CD8-positive, alpha-beta memory T cell (primary cell): ENCODE data around the gene GPLD1. TPM values are rescaled to one million over a fixed set of nuclear protein-coding genes. Genes with fewer than 3 reads are reported as not detected.
"Not testable (repeated sequence)": the region's sequence is repeated elsewhere in the genome, so short reads cannot be mapped to it uniquely, and the experiment has no call there.

Experiments used
- CTCF ChIA-PET: fragments of 350-600 bp; sonication (Branson Sonifier 250); formaldehyde crosslinking; loops from one replicate; lab custom pipeline; 2021; ENCODE audit warnings: antibody characterized with exemption; lab: Charles Lee
- POLR2A ChIA-PET: fragments of 350-600 bp; sonication (Branson Sonifier 250); formaldehyde crosslinking; loops from one replicate; lab custom pipeline; 2021; ENCODE audit warnings: antibody characterized with exemption; lab: Charles Lee
- DNase-seq, 5 donors: peaks; one replicate each; pipeline versions ENCODE4 v3.0.0 to v3.0.0-alpha.2; 2020 to 2022; ENCODE audit warnings: mixed read lengths in 1 of 5
- H3K27ac ChIP-seq: one replicate; pipeline ENCODE4 v1.7.0; 2013; ENCODE audit warnings: low read depth, mild to moderate bottlenecking, low read length, moderate library complexity
- H3K27me3 ChIP-seq: 2 replicates; pipeline ENCODE4 v1.7.0; 2013; ENCODE audit warnings: low read length, mild to moderate bottlenecking; ENCODE audit not compliant: insufficient read depth, poor library complexity, severe bottlenecking
- H3K36me3 ChIP-seq: 2 replicates; pipeline ENCODE4 v1.7.0; 2013; ENCODE audit warnings: mild to moderate bottlenecking, low read length, moderate library complexity; ENCODE audit not compliant: insufficient read depth
- H3K4me1 ChIP-seq: 2 replicates; pipeline ENCODE4 v1.7.0; 2013; ENCODE audit warnings: mild to moderate bottlenecking, low read length, moderate library complexity; ENCODE audit not compliant: insufficient read depth
- H3K4me3 ChIP-seq: 2 replicates; pipeline ENCODE4 v1.7.0; 2013; ENCODE audit warnings: mild to moderate bottlenecking, low read length
- H3K9me3 ChIP-seq: 2 replicates; pipeline ENCODE4 v1.7.0; 2013; ENCODE audit warnings: mild to moderate bottlenecking, low read length
- H3K27ac Mint-ChIP-seq, 8 donors: one replicate each; pipeline ENCODE4 v1.8.0; 2020 to 2021; ENCODE audit warnings: mixed read lengths in 8 of 8, mild to moderate bottlenecking in 6 of 8, inconsistent platforms in 3 of 8, moderate library complexity in 3 of 8
- H3K27me3 Mint-ChIP-seq, 2 donors: one replicate each; pipeline ENCODE4 v1.8.0; 2020 to 2021; ENCODE audit warnings: mixed read lengths in 2 of 2, mild to moderate bottlenecking in 1 of 2, moderate library complexity in 1 of 2
- H3K36me3 Mint-ChIP-seq, 3 donors: one replicate each; pipeline ENCODE4 v1.8.0; 2020 to 2021; ENCODE audit warnings: mixed read lengths in 3 of 3, inconsistent platforms in 1 of 3, mild to moderate bottlenecking in 1 of 3
- H3K4me1 Mint-ChIP-seq, 3 donors: one replicate each; pipeline ENCODE4 v1.8.0; 2020 to 2021; ENCODE audit warnings: mixed read lengths in 3 of 3, inconsistent platforms in 1 of 3, mild to moderate bottlenecking in 1 of 3
- H3K4me3 Mint-ChIP-seq, 7 donors: one replicate each; pipeline ENCODE4 v1.8.0; 2020 to 2021; ENCODE audit warnings: mixed read lengths in 7 of 7, mild to moderate bottlenecking in 6 of 7, moderate library complexity in 4 of 7, inconsistent platforms in 2 of 7
- H3K9me3 Mint-ChIP-seq, 5 donors: one replicate each; pipeline ENCODE4 v1.8.0; 2020 to 2022; ENCODE audit warnings: mixed read lengths in 5 of 5, mild to moderate bottlenecking in 3 of 5, moderate library complexity in 2 of 5, inconsistent platforms in 1 of 5
- polyA plus RNA-seq: library from polyadenylated mRNA; unstranded; fragments of 300-500 nt; fragmentation: Illumina TruSeq; gene quantifications from one replicate; pipeline ENCODE4 v1.2.3, GENCODE V29; 2021
- total RNA-seq, 2 experiments: library from RNA; stranded (reverse); gene quantifications; one replicate each; pipeline ENCODE4 v1.2.3, GENCODE V29; 2021

The GPLD1 gene
- total and polyA plus RNA-seq, 3 experiments from 2014 or later = 0.35 to 0.64 (median 0.46) TPM

GRCh38 chr6:24524805-24525204 is 35.4 kb upstream of the GPLD1 start:
- Histone ChIP-seq H3K27me3 (no peaks in the 10 kb centered on the region), H3K4me3 (no peak overlapping the region), H3K27ac (no peak overlapping the region), H3K4me1 (no peaks in the 10 kb centered on the region), H3K36me3 (no peaks in the 10 kb centered on the region), H3K9me3 (no peaks in the 10 kb centered on the region)
- no peak overlapping the region for H3K4me3 Mint-ChIP-seq
- H3K27ac Mint-ChIP-seq = no peak overlapping the region
- peaks cover 4 to 17% (median 5%) of the 10 kb centered on the region in 3 donors for H3K36me3 Mint-ChIP-seq
- peak in 1 of 5 donors; percentile 13 for DNase-seq
- no peaks in the 10 kb centered on the region for H3K27me3 Mint-ChIP-seq
- CTCF ChIA-PET = no interaction called here
- H3K4me1 Mint-ChIP-seq = peaks cover 0 to 1% (median 0%) of the 10 kb centered on the region in 3 donors
- H3K9me3 Mint-ChIP-seq = no peaks in the 10 kb centered on the region
- POLR2A ChIA-PET = no interaction called here

GRCh38 chr6:24524329-24524728 is 35.0 kb upstream of the GPLD1 start:
- ChIA-PET POLR2A (no interaction called here), CTCF (no interaction called here)
- Histone ChIP-seq H3K4me3 (no peak overlapping the region), H3K9me3 (no peaks in the 10 kb centered on the region), H3K4me1 (no peaks in the 10 kb centered on the region), H3K27me3 (no peaks in the 10 kb centered on the region), H3K27ac (no peak overlapping the region), H3K36me3 (no peaks in the 10 kb centered on the region)
- no peak for DNase-seq
- H3K27me3 Mint-ChIP-seq = no peaks in the 10 kb centered on the region
- H3K4me3 Mint-ChIP-seq = no peak overlapping the region
- peaks cover 0 to 1% (median 0%) of the 10 kb centered on the region in 3 donors for H3K4me1 Mint-ChIP-seq
- no peak overlapping the region for H3K27ac Mint-ChIP-seq
- H3K36me3 Mint-ChIP-seq = peaks cover 3 to 16% (median 5%) of the 10 kb centered on the region in 3 donors
- H3K9me3 Mint-ChIP-seq = no peaks in the 10 kb centered on the region

- no peaks in the 10 kb centered on the region for H3K9me3 ChIP-seq
- H3K27me3 Mint-ChIP-seq = no peaks in the 10 kb centered on the region
- H3K4me1 Mint-ChIP-seq = no peaks in the 10 kb centered on the region
- H3K9me3 Mint-ChIP-seq = no peaks in the 10 kb centered on the region
- POLR2A ChIA-PET = no interaction called here
- CTCF ChIA-PET = interaction anchor here (1.6 kb wide), 3 partner anchors 9 to 98 kb away, joined by 3 to 7 read pairs (median 4); partner anchors contain the start of gene ALDH5A1
- H3K36me3 ChIP-seq = no peaks in the 10 kb centered on the region
- no peak overlapping the region for H3K4me3 ChIP-seq
- peak overlapping the region in 1 of 8 donors; percentile 65 for H3K27ac Mint-ChIP-seq
- H3K36me3 Mint-ChIP-seq = peaks cover 0 to 25% (median 5%) of the 10 kb centered on the region in 3 donors
- no peak for DNase-seq
- H3K27me3 ChIP-seq = no peaks in the 10 kb centered on the region
- H3K4me3 Mint-ChIP-seq = no peak overlapping the region
- no peak overlapping the region for H3K27ac ChIP-seq
- H3K4me1 ChIP-seq = no peaks in the 10 kb centered on the region
Measured at GRCh38 chr6:24522228-24523176, 33.1 kb upstream of the GPLD1 start.

- Histone ChIP-seq H3K36me3 (no peaks in the 10 kb centered on the region), H3K4me1 (no peaks in the 10 kb centered on the region), H3K27me3 (no peaks in the 10 kb centered on the region), H3K9me3 (no peaks in the 10 kb centered on the region), H3K4me3 (no peak overlapping the region), H3K27ac (no peak overlapping the region)
- H3K27ac Mint-ChIP-seq = peak overlapping the region in 1 of 8 donors; percentile 22
- ChIA-PET CTCF (interaction anchor here (0.8 to 1.6 kb wide), 7 partner anchors 11 to 96 kb away, joined by 3 to 8 read pairs (median 4); partner anchors contain the start of gene ALDH5A1), POLR2A (interaction anchor here (1.0 kb wide), 1 partner anchor 26 kb away, joined by 3 read pairs; the partner anchor contains the start of gene ALDH5A1)
- peak in 2 of 5 donors; percentile 16 to 54 for DNase-seq
- H3K27me3 Mint-ChIP-seq = no peaks in the 10 kb centered on the region
- H3K36me3 Mint-ChIP-seq = peaks cover 0 to 29% (median 8%) of the 10 kb centered on the region in 3 donors
- no peaks in the 10 kb centered on the region for H3K4me1 Mint-ChIP-seq
- H3K4me3 Mint-ChIP-seq = no peak overlapping the region
- H3K9me3 Mint-ChIP-seq = no peaks in the 10 kb centered on the region
Measured at GRCh38 chr6:24520929-24521546, 31.7 kb upstream of the GPLD1 start.

DNA sequence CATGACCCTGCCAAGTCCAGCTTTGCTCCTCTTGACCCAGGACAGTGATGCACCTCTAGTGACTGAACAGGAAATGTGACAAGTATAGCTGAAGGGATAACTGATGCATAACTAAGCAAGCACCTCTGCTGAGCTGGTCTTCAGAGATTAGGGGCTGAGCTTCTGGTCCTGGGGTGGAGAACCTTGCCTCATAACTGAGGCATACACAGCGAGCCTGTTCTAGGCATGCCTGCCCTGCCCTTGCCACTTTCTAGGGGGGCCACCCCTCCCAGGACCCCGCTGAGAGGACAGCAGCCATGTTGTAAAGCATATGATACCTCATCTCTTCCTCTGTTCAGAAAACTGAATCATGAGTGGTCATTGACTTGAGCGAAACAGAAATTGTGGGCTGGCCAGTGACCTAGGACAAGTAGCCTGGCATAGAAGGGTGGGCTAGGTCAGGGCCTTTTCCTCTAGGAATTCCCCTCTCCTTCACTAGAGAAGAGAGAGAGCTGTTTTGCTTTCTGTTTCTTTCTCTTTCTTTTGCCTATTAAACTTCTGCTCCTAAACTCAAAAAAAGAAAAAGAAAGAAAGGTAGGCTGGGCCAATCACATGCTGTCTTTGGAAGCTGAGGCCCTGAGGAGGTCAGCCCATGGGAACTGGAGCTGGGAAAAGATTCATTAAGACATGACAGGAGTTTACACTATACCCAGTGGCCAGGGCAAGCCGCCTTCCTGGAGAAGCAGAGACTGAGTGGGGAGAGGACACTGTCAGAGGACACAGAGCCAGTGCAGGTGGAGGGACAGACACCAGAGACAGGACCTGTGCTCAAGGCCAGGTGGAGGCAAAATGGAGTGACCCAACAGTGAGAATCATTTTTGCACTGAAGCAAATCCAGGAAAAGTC is 28.5 kb upstream of the GPLD1 start:
- DNase-seq = no peak
- CTCF ChIA-PET = no interaction called here

DNA sequence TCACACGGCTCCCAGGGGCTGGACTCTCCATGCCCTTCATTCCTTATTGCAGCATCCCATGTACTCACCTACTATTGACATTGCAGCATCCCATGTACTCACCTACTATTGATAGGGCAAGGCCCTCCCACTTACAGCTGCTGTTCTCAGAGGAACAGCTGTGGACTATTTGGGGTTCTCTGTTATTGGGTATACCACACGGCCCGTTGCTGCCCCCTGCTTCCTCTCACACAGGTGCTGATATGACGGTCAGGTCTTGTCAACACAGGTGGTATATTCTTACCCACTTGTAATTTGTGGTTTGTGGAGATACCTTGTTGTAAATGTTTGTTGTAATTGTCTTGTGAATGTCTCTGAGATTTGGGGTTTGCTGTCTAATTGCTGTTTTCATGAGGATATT is 24.2 kb upstream of the GPLD1 start:
- DNase-seq = no peak
- CTCF ChIA-PET = interaction anchor here (1.4 to 1.6 kb wide), 2 partner anchors 9 to 19 kb away, joined by 3 to 5 read pairs; partner anchors contain the start of gene ALDH5A1
- no peaks in the 10 kb centered on the region for H3K27me3 ChIP-seq
- H3K36me3 ChIP-seq = peaks cover 5% of the 10 kb centered on the region
- POLR2A ChIA-PET = no interaction called here
- Mint-ChIP-seq H3K4me3 (no peak overlapping the region), H3K4me1 (peaks cover 0 to 16% (median 7%) of the 10 kb centered on the region in 3 donors), H3K9me3 (peaks cover 0 to 2% (median 0%) of the 10 kb centered on the region in 5 donors), H3K36me3 (peaks cover 23 to 76% (median 34%) of the 10 kb centered on the region in 3 donors), H3K27me3 (no peaks in the 10 kb centered on the region), H3K27ac (no peak overlapping the region)
- no peaks in the 10 kb centered on the region for H3K4me1 ChIP-seq
- no peak overlapping the region for H3K4me3 ChIP-seq
- H3K27ac ChIP-seq = no peak overlapping the region
- H3K9me3 ChIP-seq = no peaks in the 10 kb centered on the region

More for the DNA sequence above, 28.5 kb upstream of the GPLD1 start:
- peaks cover 6 to 48% (median 12%) of the 10 kb centered on the region in 3 donors for H3K36me3 Mint-ChIP-seq
- POLR2A ChIA-PET = no interaction called here
- no peaks in the 10 kb centered on the region for H3K27me3 Mint-ChIP-seq
- Histone ChIP-seq H3K4me3 (no peak overlapping the region), H3K36me3 (no peaks in the 10 kb centered on the region), H3K4me1 (no peaks in the 10 kb centered on the region), H3K27ac (no peak overlapping the region), H3K27me3 (no peaks in the 10 kb centered on the region), H3K9me3 (no peaks in the 10 kb centered on the region)
- no peaks in the 10 kb centered on the region for H3K4me1 Mint-ChIP-seq
- peak overlapping the region in 1 of 8 donors; percentile 32 for H3K27ac Mint-ChIP-seq
- H3K9me3 Mint-ChIP-seq = no peaks in the 10 kb centered on the region
- no peak overlapping the region for H3K4me3 Mint-ChIP-seq

DNA sequence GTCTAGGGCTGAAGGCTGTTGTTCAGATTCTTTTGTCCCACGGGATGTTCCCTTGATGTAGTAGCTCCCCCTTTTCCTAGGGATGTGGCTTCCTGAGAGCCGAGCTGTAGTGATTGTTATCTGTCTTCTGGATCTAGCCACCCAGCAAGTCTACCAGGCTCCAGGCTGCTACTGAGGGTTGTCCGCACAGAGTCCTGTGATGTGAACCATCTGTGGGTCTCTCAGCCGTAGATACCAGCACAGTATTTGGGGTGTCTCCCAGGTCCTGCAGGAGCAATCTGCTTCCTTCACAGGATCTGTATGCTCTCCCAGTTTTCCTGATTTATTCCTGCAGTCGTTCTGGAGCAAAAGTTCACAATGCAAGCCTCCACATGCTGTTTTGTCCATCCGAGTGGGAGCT is 22.6 kb upstream of the GPLD1 start:
- Mint-ChIP-seq H3K36me3 (peaks cover 36 to 75% (median 42%) of the 10 kb centered on the region in 3 donors), H3K4me1 (peaks cover 0 to 16% (median 7%) of the 10 kb centered on the region in 3 donors), H3K27ac (peak overlapping the region in 1 of 8 donors; percentile 47)
- H3K9me3 Mint-ChIP-seq, POLR2A ChIA-PET, H3K9me3 ChIP-seq, H3K4me3 Mint-ChIP-seq, H3K27me3 Mint-ChIP-seq, H3K36me3 ChIP-seq, H3K4me3 ChIP-seq, H3K27ac ChIP-seq, H3K4me1 ChIP-seq, H3K27me3 ChIP-seq, DNase-seq: not testable (repeated sequence)
- CTCF ChIA-PET = interaction anchor here (0.8 kb wide), 1 partner anchor 17 kb away, joined by 3 read pairs; the partner anchor contains the start of gene ALDH5A1
